GM23338 (cell line): Measurements from ENCODE around the gene CHST2. TPM values are rescaled to one million over a fixed set of nuclear protein-coding genes. Genes with fewer than 3 reads are reported as not detected.

Experiments used
- ATAC-seq: fragments of 200-7000 bp; cut with Tn5 transposase; 3 replicates; pipeline ENCODE4 v1.9.1; 2020
- DNase-seq: peaks from one replicate; pipeline ENCODE4 v3.0.0-alpha.2; 2015; ENCODE audit warnings: low spot score
- H2AFZ ChIP-seq: fragments of 200-600 bp; sonication (generic); 2 replicates; pipeline ENCODE4 v1.8.0; 2016; ENCODE audit warnings: antibody characterized with exemption, mild to moderate bottlenecking, moderate library complexity
- H3F3A ChIP-seq: fragments of 200-600 bp; sonication (generic); replicated peaks from 2 replicates; pipeline ENCODE4 v1.8.0; 2017; ENCODE audit warnings: antibody characterized with exemption, mixed run types, low read depth
- H3K27ac ChIP-seq: fragments of 200-600 bp; sonication (generic); 2 replicates; pipeline ENCODE4 v1.6.1; 2016; ENCODE audit warnings: low read depth
- H3K27me3 ChIP-seq: fragments of 200-600 bp; sonication (generic); 2 replicates; pipeline ENCODE4 v1.8.0; 2016; ENCODE audit warnings: mild to moderate bottlenecking, mixed run types, moderate library complexity; ENCODE audit not compliant: insufficient read depth
- H3K36me3 ChIP-seq: fragments of 200-600 bp; sonication (generic); 2 replicates; pipeline ENCODE4 v1.8.0; 2016; ENCODE audit warnings: mild to moderate bottlenecking; ENCODE audit not compliant: insufficient read depth
- H3K4me1 ChIP-seq: fragments of 200-600 bp; sonication (generic); 2 replicates; pipeline ENCODE4 v1.8.0; 2016; ENCODE audit warnings: mild to moderate bottlenecking, moderate library complexity; ENCODE audit not compliant: insufficient read depth
- H3K4me2 ChIP-seq: fragments of 200-600 bp; sonication (generic); 2 replicates; pipeline ENCODE4 v1.7.1; 2017; ENCODE audit warnings: mixed run types
- H3K4me3 ChIP-seq: fragments of 200-600 bp; sonication (generic); 2 replicates; pipeline ENCODE4 v1.6.1; 2016; ENCODE audit warnings: mixed run types
- H3K79me2 ChIP-seq: fragments of 200-600 bp; sonication (generic); replicated peaks from 2 replicates; pipeline ENCODE4 v1.8.0; 2017; ENCODE audit warnings: mild to moderate bottlenecking; ENCODE audit not compliant: insufficient read depth
- H3K9me2 ChIP-seq: fragments of 200-600 bp; sonication (generic); 2 replicates; pipeline ENCODE4 v1.8.0; 2017; ENCODE audit not compliant: insufficient read depth
- H4K20me1 ChIP-seq: fragments of 200-600 bp; sonication (generic); replicated peaks from 2 replicates; pipeline ENCODE4 v1.8.0; 2017; ENCODE audit warnings: mild to moderate bottlenecking; ENCODE audit not compliant: insufficient read depth
- H3K27ac Mint-ChIP-seq: 2 replicates; pipeline ENCODE4 v1.8.0; 2020; ENCODE audit warnings: inconsistent platforms, mild to moderate bottlenecking, moderate library complexity, mixed read lengths
- H3K27me3 Mint-ChIP-seq: 3 replicates; pipeline ENCODE4 v1.8.0; 2022; ENCODE audit warnings: low read depth, mild to moderate bottlenecking, moderate library complexity, mixed read lengths, inconsistent platforms; ENCODE audit not compliant: insufficient read depth, poor library complexity
- H3K36me3 Mint-ChIP-seq: 3 replicates; pipeline ENCODE4 v1.8.0; 2021; ENCODE audit warnings: low read depth, mild to moderate bottlenecking, inconsistent platforms, moderate library complexity, mixed read lengths
- H3K4me1 Mint-ChIP-seq: 3 replicates; pipeline ENCODE4 v1.8.0; 2020; ENCODE audit warnings: mild to moderate bottlenecking, inconsistent platforms, mixed read lengths
- H3K4me3 Mint-ChIP-seq: 3 replicates; pipeline ENCODE4 v1.8.0; 2021; ENCODE audit warnings: moderate library complexity, mild to moderate bottlenecking, inconsistent platforms, mixed read lengths
- H3K9me3 Mint-ChIP-seq: 3 replicates; pipeline ENCODE4 v1.8.0; 2020; ENCODE audit warnings: moderate library complexity, mild to moderate bottlenecking, inconsistent platforms, mixed read lengths
- CREB1 ChIP-seq: fragments of 250-450 bp; sonication (Bioruptor Pico); IDR thresholded peaks from 2 replicates; pipeline ENCODE4 v1.5.0; 2020; ENCODE audit warnings: low read depth, mild to moderate bottlenecking, moderate library complexity
- CTCF ChIP-seq, 2 experiments: fragments of 200-600 bp in 1 of 2; sonication (generic) in 1 of 2; conservative IDR thresholded peaks; 2 replicates each; pipeline versions ENCODE4 v1.5.1 to v1.6.1; 2016 to 2017; ENCODE audit warnings: antibody characterized with exemption in 2 of 2, low read depth in 2 of 2, mild to moderate bottlenecking in 2 of 2, moderate library complexity in 1 of 2
- EZH2 ChIP-seq: fragments of 200-600 bp; sonication (generic); IDR thresholded peaks from one replicate; pipeline ENCODE4 v1.8.0; 2017; ENCODE audit warnings: antibody characterized with exemption, mild to moderate bottlenecking, low read depth; ENCODE audit not compliant: unreplicated experiment
- EZH2phosphoT487 ChIP-seq: fragments of 200-600 bp; sonication (generic); IDR thresholded peaks from one replicate; pipeline ENCODE4 v1.8.1; 2018; ENCODE audit warnings: antibody characterized with exemption; ENCODE audit not compliant: unreplicated experiment
- NANOG ChIP-seq: IDR thresholded peaks from 2 replicates; pipeline ENCODE4 v1.6.1; 2016; ENCODE audit warnings: antibody characterized with exemption, borderline replicate concordance
- ZNF331 ChIP-seq: fragments of 250-450 bp; sonication (Bioruptor Pico); IDR thresholded peaks from 2 replicates; pipeline ENCODE4 v1.5.0; 2020; ENCODE audit warnings: low read depth, mild to moderate bottlenecking, moderate library complexity
- ZNF462 ChIP-seq: fragments of 250-450 bp; sonication (Bioruptor Pico); IDR thresholded peaks from 2 replicates; pipeline ENCODE4 v1.5.0; 2020; ENCODE audit warnings: mild to moderate bottlenecking, moderate library complexity
- polyA plus RNA-seq: library from polyadenylated mRNA; unstranded; fragments of >200 nt; fragmentation: Nextera tagmentation; extraction: Ambion mirVana; gene quantifications from 2 replicates; pipeline ENCODE4 v1.2.1, GENCODE V29; 2016
- total RNA-seq: library from RNA; depleted of rRNA; stranded (reverse); fragments of >200 nt; shearing (Covaris generic); gene quantifications from 2 replicates; pipeline ENCODE4 v1.2.3, GENCODE V29; 2014

Gene CHST2
- total and polyA plus RNA-seq, 2 experiments from 2014 or later = 4.1 to 28.3 TPM

- no peak for TF ChIP-seq ZNF462 (CRISPR knock-in tag)
Observed at GRCh38 chr3:143099690-143100089, 19.9 kb upstream of the CHST2 start (continued).

GRCh38 chr3:143100451-143100850 lies 19.1 kb upstream of the CHST2 start:
- Histone ChIP-seq H3F3A (no peaks in the 10 kb centered on the region), H3K4me1 (no peaks in the 10 kb centered on the region), H3K36me3 (no peaks in the 10 kb centered on the region), H3K4me2 (no peak overlapping the region), H4K20me1 (no peaks in the 10 kb centered on the region), H2AFZ (no peak overlapping the region), H3K79me2 (no peaks in the 10 kb centered on the region), H3K4me3 (no peak overlapping the region), H3K27me3 (no peaks in the 10 kb centered on the region), H3K27ac (no peak overlapping the region), H3K9me2 (no peaks in the 10 kb centered on the region)
- Mint-ChIP-seq H3K36me3 (peaks cover 27% of the 10 kb centered on the region), H3K27ac (no peak overlapping the region), H3K4me3 (no peak overlapping the region), H3K9me3 (peaks cover 45% of the 10 kb centered on the region), H3K27me3 (no peaks in the 10 kb centered on the region), H3K4me1 (peaks cover 3% of the 10 kb centered on the region; the same call in 1 of the 3 replicates)
- no peak for DNase-seq
- no peak for ATAC-seq
- no peak for TF ChIP-seq EZH2phosphoT487
- TF ChIP-seq ZNF462 (CRISPR knock-in tag) = no peak
- TF ChIP-seq CREB1 (CRISPR knock-in tag) = no peak
- TF ChIP-seq NANOG = no peak
- TF ChIP-seq CTCF (conservative IDR thresholded peaks at IDR 0.05; ENCODE audit: low read depth in 2 of 2) = no peak
- TF ChIP-seq ZNF331 (CRISPR knock-in tag) = no peak
- no peak for TF ChIP-seq EZH2
